OCI-LY7 (cell line): Measurements from ENCODE around the gene ACKR2. TPM values are rescaled to one million over a fixed set of nuclear protein-coding genes. Genes with fewer than 3 reads are reported as not detected.
A peak's percentile ranks its signal among the peaks of the same experiment; 100 is the strongest.

Source experiments
- BruUV-seq: library from RNA; stranded (reverse); fragments of 400-500 nt; replicated peaks from 2 replicates; lab custom pipeline; 2021; lab: Mats Ljungman, UMichigan
- CTCF ChIA-PET: fragments of 300-600 bp; sonication (Branson Sonifier 250); formaldehyde crosslinking; loops from one replicate; lab custom pipeline; 2022; ENCODE audit warnings: antibody characterized with exemption; ENCODE audit not compliant: unreplicated experiment; lab: Charles Lee
- POLR2A ChIA-PET: fragments of 300-600 bp; sonication (Branson Sonifier 250); formaldehyde crosslinking; loops from one replicate; lab custom pipeline; 2022; ENCODE audit warnings: antibody characterized with exemption; lab: Charles Lee
- DNase-seq: peaks from one replicate; pipeline ENCODE4 v3.0.0-alpha.2; 2015; ENCODE audit warnings: low spot score
- H2AFZ ChIP-seq: fragments of 200-600 bp; sonication (generic), shearing (Covaris generic); 2 replicates; pipeline ENCODE4 v1.6.1; 2014; ENCODE audit warnings: mild to moderate bottlenecking, antibody characterized with exemption, low read length, moderate library complexity
- H3K27ac ChIP-seq: fragments of 200-600 bp; sonication (generic); 2 replicates; pipeline ENCODE4 v1.5.1; 2014; ENCODE audit warnings: mixed run types, low read depth, mild to moderate bottlenecking, moderate library complexity, low read length, inconsistent platforms; ENCODE audit not compliant: poor library complexity, severe bottlenecking
- H3K36me3 ChIP-seq: fragments of 200-600 bp; sonication (generic); 2 replicates; pipeline ENCODE4 v1.6.1; 2014; ENCODE audit warnings: mild to moderate bottlenecking, antibody characterized with exemption, low read length, moderate library complexity, mixed read lengths; ENCODE audit not compliant: insufficient read depth
- H3K4me1 ChIP-seq: fragments of 200-600 bp; sonication (generic); 2 replicates; pipeline ENCODE4 v1.5.1; 2014; ENCODE audit warnings: mild to moderate bottlenecking, low read length; ENCODE audit not compliant: insufficient read depth, poor library complexity, severe bottlenecking
- H3K4me2 ChIP-seq: fragments of 200-600 bp; sonication (generic); 2 replicates; pipeline ENCODE4 v1.6.1; 2014; ENCODE audit warnings: mild to moderate bottlenecking, low read length
- H3K4me3 ChIP-seq: fragments of 200-600 bp; sonication (generic); 2 replicates; pipeline ENCODE4 v1.5.1; 2014; ENCODE audit warnings: mild to moderate bottlenecking, low read depth, low read length; ENCODE audit not compliant: poor library complexity, severe bottlenecking
- H3K79me2 ChIP-seq: fragments of 200-600 bp; sonication (generic); 2 replicates; pipeline ENCODE4 v1.6.1; 2016; ENCODE audit warnings: low read depth, mild to moderate bottlenecking, low read length, moderate library complexity, mixed read lengths; ENCODE audit not compliant: insufficient read depth
- H3K9me2 ChIP-seq: fragments of 200-600 bp; sonication (generic); 2 replicates; pipeline ENCODE4 v1.6.1; 2016; ENCODE audit warnings: mild to moderate bottlenecking, low read length, mixed read lengths; ENCODE audit not compliant: insufficient read depth
- H3K9me3 ChIP-seq: fragments of 200-600 bp; sonication (generic); 2 replicates; pipeline ENCODE4 v1.6.1; 2014; ENCODE audit warnings: mild to moderate bottlenecking, mixed run types, low read length, mixed read lengths
- H4K20me1 ChIP-seq: fragments of 200-600 bp; sonication (generic); 2 replicates; pipeline ENCODE4 v1.6.1; 2014; ENCODE audit warnings: mild to moderate bottlenecking, antibody characterized with exemption, low read length, moderate library complexity, mixed read lengths; ENCODE audit not compliant: insufficient read depth
- CTCF ChIP-seq: fragments of 200-600 bp; sonication (generic); conservative IDR thresholded peaks from 2 replicates; pipeline ENCODE4 v1.5.1; 2014; ENCODE audit warnings: mild to moderate bottlenecking, antibody characterized with exemption, low read length, moderate library complexity, mixed read lengths
- EZH2phosphoT487 ChIP-seq: fragments of 200-600 bp; sonication (generic); IDR thresholded peaks from 2 replicates; pipeline ENCODE4 v1.6.1; 2018; ENCODE audit warnings: low read depth, borderline replicate concordance, mild to moderate bottlenecking, mixed run types, antibody characterized with exemption, low read length, moderate library complexity, mixed read lengths
- intact Hi-C: fragments of 100-400 bp; cut with micrococcal nuclease; formaldehyde crosslinking; loops from one replicate; pipeline ENCODE4 v1.10.0; 2022; ENCODE audit not compliant: unreplicated experiment
- total RNA-seq, 2 experiments: library from RNA; depleted of rRNA in 1 of 2; stranded (reverse); fragments of >200 nt in 1 of 2; shearing (Covaris generic) in 1 of 2; gene quantifications; 2 replicates each; pipeline ENCODE4 v1.2.3, GENCODE V29; 2014 to 2022

ACKR2 gene
- total RNA-seq, 2 experiments from 2014 or later = 2.9 TPM; not detected in 1

DNA sequence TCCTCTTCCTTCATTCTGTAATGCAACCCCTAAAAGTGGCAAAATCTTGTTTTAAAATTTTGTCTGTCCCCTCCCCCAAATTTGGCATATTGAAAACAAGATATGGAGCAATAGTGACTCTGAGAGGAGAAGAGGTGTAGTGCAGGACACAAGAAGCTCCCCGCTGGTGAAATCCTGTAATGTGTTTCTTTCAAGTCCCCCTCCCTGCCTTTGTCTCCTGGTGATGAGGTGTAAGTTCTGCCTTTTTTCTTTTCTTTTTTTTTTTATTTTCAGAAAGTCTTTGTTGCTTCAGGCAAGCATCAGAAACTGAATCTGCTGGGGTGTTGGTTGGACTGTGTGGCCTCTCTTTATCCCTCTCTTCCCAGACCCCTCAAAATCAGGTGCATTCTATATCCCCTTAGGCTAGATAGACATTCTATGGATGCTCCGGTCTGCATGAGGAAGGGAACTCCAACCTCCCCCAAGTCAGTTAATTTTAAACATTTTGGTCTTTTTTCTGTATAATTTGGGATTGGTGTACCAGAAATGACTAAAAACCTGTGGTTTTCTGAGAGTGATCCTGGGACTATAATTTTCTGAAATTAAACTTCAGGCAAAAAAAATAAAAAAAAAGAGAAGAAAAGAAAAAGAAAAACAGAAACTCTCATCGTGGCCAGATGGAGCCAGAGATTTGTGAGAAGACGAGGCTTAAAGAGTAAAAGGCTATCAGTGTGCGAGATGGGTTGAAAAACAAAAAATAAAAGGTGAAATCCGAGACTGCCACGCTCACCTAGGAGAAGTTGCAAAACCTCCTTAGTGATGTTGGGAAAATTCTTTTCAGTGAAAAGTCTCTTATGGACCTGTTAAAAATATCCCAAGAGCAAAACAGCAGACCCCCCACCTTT is 21.4 kb downstream of the ACKR2 start:
- H3K79me2 ChIP-seq = no peaks in the 10 kb centered on the region
- BruUV-seq = no TSS peak
- peak; percentile 35 for DNase-seq
- H3K9me3 ChIP-seq = no peaks in the 10 kb centered on the region
- H3K4me2 ChIP-seq = no peak overlapping the region
- H3K9me2 ChIP-seq = no peaks in the 10 kb centered on the region
- TF ChIP-seq CTCF (peak; percentile 50), EZH2phosphoT487 (no peak)
- no peaks in the 10 kb centered on the region for H3K36me3 ChIP-seq
- POLR2A ChIA-PET = interaction anchor here (0.7 to 1.4 kb wide), 2 partner anchors 51 to 52 kb away, joined by 3 read pairs; no protein-coding TSS in a partner anchor
- H3K4me1 ChIP-seq = no peaks in the 10 kb centered on the region
- H4K20me1 ChIP-seq = no peaks in the 10 kb centered on the region
- CTCF ChIA-PET = interaction anchor here (1.2 kb wide), 1 partner anchor 50 kb away, joined by 10 read pairs; no protein-coding TSS in a partner anchor
- no peak overlapping the region for H3K27ac ChIP-seq
- intact Hi-C loops = loop anchor here (1.0 to 2.0 kb wide), 2 partner anchors 50 to 51 kb away; no protein-coding TSS in a partner anchor
- no peak overlapping the region for H3K4me3 ChIP-seq
- no peak overlapping the region for H2AFZ ChIP-seq

DNA sequence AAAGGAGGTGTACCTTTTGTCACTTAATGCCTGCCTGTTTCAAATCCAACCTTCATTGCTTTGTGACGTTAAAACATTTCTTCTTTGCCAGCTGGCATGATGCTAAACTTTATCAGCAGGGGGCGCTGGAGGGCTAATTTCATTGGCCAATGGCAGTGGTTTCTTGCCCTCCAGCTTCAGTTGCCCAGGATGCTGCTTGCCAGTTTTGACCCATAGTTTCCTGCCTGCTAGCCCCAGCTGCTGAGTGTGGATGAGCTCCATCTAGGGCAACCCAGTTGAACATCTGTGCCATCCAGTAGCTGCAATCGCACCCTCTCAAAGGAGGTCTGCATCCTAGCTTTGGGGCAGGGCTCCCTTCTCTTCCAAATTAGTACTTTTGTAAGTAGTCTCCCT is 22.1 kb downstream of the ACKR2 start:
- Histone ChIP-seq H3K4me2 (no peak overlapping the region), H3K79me2 (no peaks in the 10 kb centered on the region), H3K4me3 (no peak overlapping the region), H3K36me3 (no peaks in the 10 kb centered on the region), H2AFZ (no peak overlapping the region), H3K4me1 (no peaks in the 10 kb centered on the region), H3K9me3 (no peaks in the 10 kb centered on the region), H3K27ac (no peak overlapping the region), H3K9me2 (no peaks in the 10 kb centered on the region), H4K20me1 (no peaks in the 10 kb centered on the region)
- POLR2A ChIA-PET = interaction anchor here (0.7 to 1.4 kb wide), 2 partner anchors 50 to 52 kb away, joined by 3 read pairs; no protein-coding TSS in a partner anchor
- peak; percentile 74 for DNase-seq
- CTCF ChIA-PET = interaction anchor here (1.2 kb wide), 1 partner anchor 50 kb away, joined by 10 read pairs; no protein-coding TSS in a partner anchor
- TF ChIP-seq CTCF (peak; percentile 89), EZH2phosphoT487 (no peak)
- intact Hi-C loops = loop anchor here (1.0 to 2.0 kb wide), 2 partner anchors 50 to 51 kb away; no protein-coding TSS in a partner anchor
- no TSS peak for BruUV-seq
